ENCODE data around the gene LARP4B. TPM values are rescaled to one million over a fixed set of nuclear protein-coding genes. Genes with fewer than 3 reads are reported as not detected.

Gene LARP4B
- 10 to 100 TPM; 81.5 to 88.1 (median 83.5) TPM for total RNA-seq (2021; fragmentation: NEBNext Ultra II Directional; extraction: Animal tissue kit (Norgen Biotek cat#: 25700))
- long read RNA-seq, full-length matches to known transcripts = 2 of 79 reads
- long read RNA-seq, partial matches to known transcripts = 2 of 79 reads
- long read RNA-seq, other reads (novel, unspliced or antisense) = 75 of 79 reads

- no peak for TF ChIP-seq CTCF (IDR thresholded peaks at IDR 0.05)
- Mint-ChIP-seq H3K4me1 (ENCODE audit: low read depth) (peaks cover 32% of the 10 kb centered on the region), H3K27ac (peak within 1 kb of the TSS; percentile 87), H3K4me3 (peak within 1 kb of the TSS; percentile 95), H3K9me3 (no peaks in the 10 kb centered on the region), H3K36me3 (ENCODE audit: low read depth) (peaks cover 14% of the 10 kb centered on the region), H3K27me3 (ENCODE audit: insufficient read depth) (no peaks in the 10 kb centered on the region; the same call in 1 of the 2 replicates)
- peak; percentile 96 for DNase-seq
Observed at GRCh38 chr10:931326-932318, at the start of gene LARP4B. Gene LARP4B (minus strand): TSS chr10:931705. CDS start chr10:885721, 45,984 bp downstream.

- H3K9me3 Mint-ChIP-seq = peaks cover 41% of the 10 kb centered on the region
- H3K4me3 Mint-ChIP-seq = no peak overlapping the region
- peaks cover 62% of the 10 kb centered on the region for H3K36me3 Mint-ChIP-seq (ENCODE audit: low read depth)
- no peak overlapping the region for H3K27ac Mint-ChIP-seq
- no peak for DNase-seq
- H3K27me3 Mint-ChIP-seq (ENCODE audit: insufficient read depth) = no peaks in the 10 kb centered on the region
- TF ChIP-seq CTCF (IDR thresholded peaks at IDR 0.05) = no peak
- peaks cover 17% of the 10 kb centered on the region for H3K4me1 Mint-ChIP-seq (ENCODE audit: low read depth)
Observed at GRCh38 chr10:980468-981093, 49.1 kb upstream of the LARP4B start.

GRCh38 chr10:978826-979421 lies 47.4 kb upstream of the LARP4B start:
- H3K27ac Mint-ChIP-seq = no peak overlapping the region
- no peak for TF ChIP-seq CTCF (IDR thresholded peaks at IDR 0.05)
- peaks cover 1% of the 10 kb centered on the region; the same call in 1 of the 2 replicates for H3K27me3 Mint-ChIP-seq (ENCODE audit: insufficient read depth)
- peaks cover 44% of the 10 kb centered on the region for H3K9me3 Mint-ChIP-seq
- H3K36me3 Mint-ChIP-seq (ENCODE audit: low read depth) = peaks cover 55% of the 10 kb centered on the region
- H3K4me3 Mint-ChIP-seq = no peak overlapping the region
- peaks cover 6% of the 10 kb centered on the region for H3K4me1 Mint-ChIP-seq (ENCODE audit: low read depth)
- DNase-seq = no peak

- Mint-ChIP-seq H3K4me1 (ENCODE audit: low read depth) (peaks cover 2% of the 10 kb centered on the region), H3K4me3 (no peak overlapping the region), H3K27me3 (ENCODE audit: insufficient read depth) (peaks cover 1% of the 10 kb centered on the region; the same call in 1 of the 2 replicates), H3K27ac (no peak overlapping the region), H3K36me3 (ENCODE audit: low read depth) (peaks cover 42% of the 10 kb centered on the region), H3K9me3 (peaks cover 39% of the 10 kb centered on the region)
- no peak for TF ChIP-seq CTCF (IDR thresholded peaks at IDR 0.05)
- DNase-seq = no peak
Observed at GRCh38 chr10:976316-976715, 44.8 kb upstream of the LARP4B start.

- no peak for TF ChIP-seq CTCF (IDR thresholded peaks at IDR 0.05)
- H3K27me3 Mint-ChIP-seq (ENCODE audit: insufficient read depth) = peaks cover 1% of the 10 kb centered on the region; the same call in 1 of the 2 replicates
- H3K9me3 Mint-ChIP-seq = peaks cover 23% of the 10 kb centered on the region
- H3K4me3 Mint-ChIP-seq = no peak overlapping the region
- no peak overlapping the region for H3K27ac Mint-ChIP-seq
- H3K4me1 Mint-ChIP-seq (ENCODE audit: low read depth) = peaks cover 17% of the 10 kb centered on the region
- DNase-seq = no peak
- H3K36me3 Mint-ChIP-seq (ENCODE audit: low read depth) = peaks cover 26% of the 10 kb centered on the region
Observed at GRCh38 chr10:974785-975074, 43.2 kb upstream of the LARP4B start.
